K562 (cell line): ENCODE measurements around the gene POU1F1. TPM values are rescaled to one million over a fixed set of nuclear protein-coding genes. Genes with fewer than 3 reads are reported as not detected.
"Not testable (repeated sequence)": the region's sequence is repeated elsewhere in the genome, so short reads cannot be mapped to it uniquely, and the experiment has no call there.

ENCODE experiments used
- ATAC-seq: fragments of 200-7000 bp; cut with Tn5 transposase; 3 replicates; pipeline ENCODE4 v1.9.1; 2020; ENCODE audit warnings: moderate library complexity
- BruUV-seq: library from RNA; stranded (reverse); fragments of 400-500 nt; replicated peaks from 2 replicates; lab custom pipeline; 2021; lab: Mats Ljungman, UMichigan
- CTCF ChIA-PET: fragments of 300-600 bp; formaldehyde crosslinking; extraction: SDS; loops from one replicate; lab custom pipeline; 2021; ENCODE audit warnings: low intra/inter-chr PET ratio; lab: Yijun Ruan, JAX
- POLR2A ChIA-PET: fragments of 300-600, 350-650 bp; sonication (Branson Sonifier 250); formaldehyde crosslinking; extraction: SDS; loops from one replicate; lab custom pipeline; 2021; ENCODE audit warnings: antibody characterized with exemption, inconsistent platforms; lab: Yijun Ruan, JAX
- DNase-seq, 4 experiments: peaks; one replicate each; pipeline versions ENCODE4 v3.0.0 to v3.0.0-alpha.2; 2011 to 2018; ENCODE audit warnings: low spot score in 3 of 4, mixed read lengths in 3 of 4; ENCODE audit errors: extremely low read depth in 1 of 4
- FAIRE-seq: peaks from 2 replicates; lab custom pipeline; 2011; peaks lifted over from hg19 to GRCh38; lab: Jason Lieb, UNC
- H2AFZ ChIP-seq: 2 replicates; pipeline ENCODE4 v1.6.0; 2011; ENCODE audit warnings: low read depth, low read length, control low read depth, inconsistent platforms
- H3K27ac ChIP-seq: fragments of 200-600 bp; 3 replicates; pipeline ENCODE4 v1.8.0; 2011; ENCODE audit warnings: low read depth, mild to moderate bottlenecking, control low read depth, inconsistent platforms, low read length, moderate library complexity, mixed read lengths; ENCODE audit errors: extremely low read depth
- H3K27me3 ChIP-seq, 2 experiments: fragments of 300-600 bp in 1 of 2; 2 replicates in 1 of 2; 3 replicates in 1 of 2; pipeline versions ENCODE4 v1.6.0 to v1.8.0; 2011; ENCODE audit warnings: inconsistent platforms in 2 of 2, low read length in 2 of 2, mild to moderate bottlenecking in 1 of 2, mixed read lengths in 1 of 2, moderate library complexity in 1 of 2; ENCODE audit not compliant: control insufficient read depth in 2 of 2, insufficient read depth in 2 of 2
- H3K36me3 ChIP-seq: fragments of 300-600 bp; 3 replicates; pipeline ENCODE4 v1.8.0; 2011; ENCODE audit warnings: mild to moderate bottlenecking, low read length, inconsistent platforms; ENCODE audit not compliant: control insufficient read depth, insufficient read depth
- H3K4me1 ChIP-seq, 2 experiments: fragments of 200-600 bp in 1 of 2; replicated peaks in 1 of 2; 2 replicates in 1 of 2; 3 replicates in 1 of 2; pipeline versions ENCODE4 v1.5.1 to v1.8.0; 2011; ENCODE audit warnings: inconsistent platforms in 2 of 2, low read length in 2 of 2, mild to moderate bottlenecking in 1 of 2, mixed read lengths in 1 of 2, moderate library complexity in 1 of 2; ENCODE audit not compliant: control insufficient read depth in 2 of 2, insufficient read depth in 2 of 2
- H3K4me2 ChIP-seq: 2 replicates; pipeline ENCODE4 v1.6.1; 2011; ENCODE audit warnings: low read length, control low read depth, inconsistent platforms, mixed read lengths; ENCODE audit not compliant: insufficient read depth
- H3K4me3 ChIP-seq: fragments of 200-600 bp; sonication (generic), shearing (Covaris generic); 2 replicates; pipeline ENCODE4 v1.5.1; 2016; ENCODE audit warnings: control low read depth, inconsistent platforms
- H3K79me2 ChIP-seq: fragments of 200-600 bp; 3 replicates; pipeline ENCODE4 v1.8.0; 2011; ENCODE audit warnings: low read length, inconsistent platforms; ENCODE audit not compliant: control insufficient read depth, insufficient read depth
- H3K9ac ChIP-seq, 2 experiments: 2 replicates each; pipeline versions ENCODE4 v1.6.0 to v1.6.1; 2011; ENCODE audit warnings: low read depth in 2 of 2, low read length in 2 of 2, control low read depth in 1 of 2, inconsistent platforms in 1 of 2, mild to moderate bottlenecking in 1 of 2, mixed read lengths in 1 of 2; ENCODE audit not compliant: insufficient read depth in 1 of 2
- H3K9me1 ChIP-seq: one replicate; pipeline ENCODE4 v1.6.0; 2011; ENCODE audit warnings: inconsistent platforms, mild to moderate bottlenecking, low read length, moderate library complexity; ENCODE audit not compliant: control insufficient read depth, insufficient read depth
- H3K9me3 ChIP-seq: replicated peaks from 2 replicates; pipeline ENCODE4 v1.5.1; 2011; ENCODE audit warnings: low read depth, low read length, inconsistent platforms; ENCODE audit not compliant: control insufficient read depth, insufficient read depth
- H4K20me1 ChIP-seq: replicated peaks from 2 replicates; pipeline ENCODE4 v1.6.1; 2011; ENCODE audit warnings: low read length, inconsistent platforms, mixed read lengths; ENCODE audit not compliant: control insufficient read depth, insufficient read depth
- ARHGAP35 ChIP-seq: fragments of 450-650 bp; IDR thresholded peaks from 2 replicates; pipeline ENCODE4 v1.6.1; 2018; ENCODE audit not compliant: partially characterized antibody
- DLX4 ChIP-seq: fragments of 250-450 bp; sonication (Bioruptor Pico); IDR thresholded peaks from 2 replicates; pipeline ENCODE4 v1.6.1; 2021; ENCODE audit warnings: mild to moderate bottlenecking
- FOS ChIP-seq: IDR thresholded peaks from 3 replicates; pipeline ENCODE4 v1.6.1; 2011; ENCODE audit not compliant: insufficient read length; ENCODE audit errors: extremely low read depth
- RAD21 ChIP-seq, 2 experiments: fragments of 250-450 bp in 1 of 2; fragments of 450-650 bp in 1 of 2; sonication (Bioruptor Pico) in 1 of 2; formaldehyde crosslinking in 1 of 2; IDR thresholded peaks in 1 of 2; conservative IDR thresholded peaks in 1 of 2; 2 replicates each; pipeline versions ENCODE4 v1.4.0 to v1.8.0; 2020 to 2022; ENCODE audit warnings: mild to moderate bottlenecking in 2 of 2, moderate library complexity in 1 of 2
- ZNF146 ChIP-seq: IDR thresholded peaks from one replicate; pipeline ENCODE4 v1.6.1; 2018; ENCODE audit warnings: missing compliant biosample characterization; ENCODE audit not compliant: unreplicated experiment
- WGBS: fragments of 100-300 bp; shearing (Covaris generic); methylation state at CpG from one replicate; pipeline ENCODE4 v1.1.6; 2016; ENCODE audit warnings: low coverage, mixed read lengths; ENCODE audit not compliant: insufficient coverage; ENCODE audit errors: missing lambda C conversion rate; 5-methylcytosine and 5-hydroxymethylcytosine counted together
- in situ Hi-C: fragments of 300-500 bp; cut with MboI; formaldehyde crosslinking; loops from 4 replicates; pipeline ENCODE4 v1.15.0; 2018; ENCODE audit warnings: inconsistent platforms, mixed read lengths
- intact Hi-C: fragments of 100-400 bp; cut with micrococcal nuclease; formaldehyde crosslinking; loops from 2 replicates; pipeline ENCODE4 v1.14.2; 2022
- polyA plus RNA-seq, 8 experiments: library from polyadenylated mRNA; depleted of rRNA in 4 of 8; stranded (reverse) in 5 of 8; unstranded in 3 of 8; fragments of >200 nt; fragmentation: Nextera tagmentation in 2 of 8; fragmentation: Illumina TruSeq in 1 of 8; extraction: Ambion mirVana in 2 of 8; extraction: Trizol in 1 of 8; gene quantifications; 2 replicates each; pipeline versions ENCODE4 v1.2.1 to v1.2.3, GENCODE V29; 2011 to 2014; ENCODE audit warnings: inconsistent platforms in 1 of 8, missing spikeins in 1 of 8
- total RNA-seq, 7 experiments: library from RNA; depleted of rRNA in 6 of 7; stranded (reverse); fragments of >200 nt in 6 of 7; fragmentation: Illumina TruSeq in 2 of 7; extraction: Trizol in 2 of 7; gene quantifications; 2 replicates each; pipeline versions ENCODE4 v1.2.1 to v1.2.3, GENCODE V29; 2011 to 2021; ENCODE audit warnings: low replicate concordance in 1 of 7
- TF ChIP-seq, protein P1 (sequence below): fragments of 250-450 bp; sonication (Bioruptor Pico); IDR thresholded peaks from 2 replicates; pipeline ENCODE4 v1.8.0; 2021; ENCODE audit warnings: mild to moderate bottlenecking, moderate library complexity
- TF ChIP-seq, protein P2 (sequence below), 3 experiments: IDR thresholded peaks in 2 of 3; conservative IDR thresholded peaks in 1 of 3; 2 replicates each; pipeline ENCODE4 v1.5.1; 2011 to 2012; ENCODE audit warnings: low read length in 3 of 3, mild to moderate bottlenecking in 3 of 3, control low read depth in 2 of 3, improper control_type of control experiment in 1 of 3, inconsistent platforms in 1 of 3, low read depth in 1 of 3, mixed read lengths in 1 of 3, moderate library complexity in 1 of 3; ENCODE audit not compliant: insufficient read depth in 2 of 3

POU1F1 gene
- total and polyA plus RNA-seq, 9 of the 15 experiments (the other 6 are each of a cell fraction or from before 2014, with no cell fraction given): not detected

GRCh38 chr3:87305031-87305430 is 28.6 kb upstream of the POU1F1 start:
- H3K9me1 ChIP-seq, intact Hi-C loops, H3K79me2 ChIP-seq, DNase-seq, H2AFZ ChIP-seq, FAIRE-seq, H4K20me1 ChIP-seq, H3K4me1 ChIP-seq, H3K4me2 ChIP-seq, H3K36me3 ChIP-seq, H3K9ac ChIP-seq, H3K4me3 ChIP-seq, H3K27me3 ChIP-seq, CTCF ChIA-PET, POLR2A ChIA-PET, H3K9me3 ChIP-seq, ATAC-seq, H3K27ac ChIP-seq, BruUV-seq: not testable (repeated sequence)
- TF ChIP-seq ZNF146 (CRISPR knock-in tag): peak; percentile 54
- 0% methylated on average over 1 of the region's 1 CpG for WGBS
- in situ Hi-C loops: loop anchor here (25.0 kb wide), 1 partner anchor 707 kb away; no protein-coding TSS in a partner anchor

- FAIRE-seq (no peak), ATAC-seq (peak; percentile 77), DNase-seq (peak; percentile 16 to 29 (median 20))
- H2AFZ ChIP-seq: no peak overlapping the region
- intact Hi-C loops: loop anchor here (1.0 to 10.0 kb wide), 4 partner anchors 57 to 882 kb away; no protein-coding TSS in a partner anchor
- no peak overlapping the region for H3K4me3 ChIP-seq
- no peaks in the 10 kb centered on the region for H3K4me1 ChIP-seq
- no TSS peak for BruUV-seq
- no peaks in the 10 kb centered on the region for H3K36me3 ChIP-seq
- no peaks in the 10 kb centered on the region for H3K79me2 ChIP-seq
- CTCF ChIA-PET: interaction anchor here (0.6 to 1.7 kb wide), 4 partner anchors 205 to 869 kb away, joined by 4 to 13 read pairs (median 6); no protein-coding TSS in a partner anchor
- H3K27me3 ChIP-seq: no peaks in the 10 kb centered on the region
- no peak overlapping the region for H3K27ac ChIP-seq
- no peaks in the 10 kb centered on the region for H3K9me3 ChIP-seq
- in situ Hi-C loops: no loop called here
- POLR2A ChIA-PET: no interaction called here
- H3K4me2 ChIP-seq: no peak overlapping the region
- H3K9me1 ChIP-seq: no peaks in the 10 kb centered on the region
- WGBS: 0% methylated on average over 3 of the region's 3 CpGs
- no peak overlapping the region for H3K9ac ChIP-seq
- H4K20me1 ChIP-seq: no peaks in the 10 kb centered on the region
- TF ChIP-seq RAD21 (CRISPR knock-in tag; conservative IDR thresholded peaks at IDR 0.05 in 1 of 2, IDR thresholded peaks at IDR 0.05 in 1 of 2): peak; percentile 68 to 70
- no peak for TF ChIP-seq DLX4 (CRISPR knock-in tag)
- TF ChIP-seq ARHGAP35: no peak
- TF ChIP-seq FOS: no peak
- TF ChIP-seq, protein P1, sequence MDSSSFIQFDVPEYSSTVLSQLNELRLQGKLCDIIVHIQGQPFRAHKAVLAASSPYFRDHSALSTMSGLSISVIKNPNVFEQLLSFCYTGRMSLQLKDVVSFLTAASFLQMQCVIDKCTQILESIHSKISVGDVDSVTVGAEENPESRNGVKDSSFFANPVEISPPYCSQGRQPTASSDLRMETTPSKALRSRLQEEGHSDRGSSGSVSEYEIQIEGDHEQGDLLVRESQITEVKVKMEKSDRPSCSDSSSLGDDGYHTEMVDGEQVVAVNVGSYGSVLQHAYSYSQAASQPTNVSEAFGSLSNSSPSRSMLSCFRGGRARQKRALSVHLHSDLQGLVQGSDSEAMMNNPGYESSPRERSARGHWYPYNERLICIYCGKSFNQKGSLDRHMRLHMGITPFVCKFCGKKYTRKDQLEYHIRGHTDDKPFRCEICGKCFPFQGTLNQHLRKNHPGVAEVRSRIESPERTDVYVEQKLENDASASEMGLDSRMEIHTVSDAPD (CRISPR knock-in tag): no peak
- TF ChIP-seq, protein P2, sequence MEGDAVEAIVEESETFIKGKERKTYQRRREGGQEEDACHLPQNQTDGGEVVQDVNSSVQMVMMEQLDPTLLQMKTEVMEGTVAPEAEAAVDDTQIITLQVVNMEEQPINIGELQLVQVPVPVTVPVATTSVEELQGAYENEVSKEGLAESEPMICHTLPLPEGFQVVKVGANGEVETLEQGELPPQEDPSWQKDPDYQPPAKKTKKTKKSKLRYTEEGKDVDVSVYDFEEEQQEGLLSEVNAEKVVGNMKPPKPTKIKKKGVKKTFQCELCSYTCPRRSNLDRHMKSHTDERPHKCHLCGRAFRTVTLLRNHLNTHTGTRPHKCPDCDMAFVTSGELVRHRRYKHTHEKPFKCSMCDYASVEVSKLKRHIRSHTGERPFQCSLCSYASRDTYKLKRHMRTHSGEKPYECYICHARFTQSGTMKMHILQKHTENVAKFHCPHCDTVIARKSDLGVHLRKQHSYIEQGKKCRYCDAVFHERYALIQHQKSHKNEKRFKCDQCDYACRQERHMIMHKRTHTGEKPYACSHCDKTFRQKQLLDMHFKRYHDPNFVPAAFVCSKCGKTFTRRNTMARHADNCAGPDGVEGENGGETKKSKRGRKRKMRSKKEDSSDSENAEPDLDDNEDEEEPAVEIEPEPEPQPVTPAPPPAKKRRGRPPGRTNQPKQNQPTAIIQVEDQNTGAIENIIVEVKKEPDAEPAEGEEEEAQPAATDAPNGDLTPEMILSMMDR (IDR thresholded peaks at IDR 0.05 in 2 of 3, conservative IDR thresholded peaks at IDR 0.05 in 1 of 3; ENCODE audit: insufficient read depth in 2 of 3, low read depth in 1 of 3, low read length in 3 of 3): peak; percentile 33 to 64 (median 34); a peak in 4 of 6 replicates
These were observed 21.8 kb upstream of the POU1F1 start for GRCh38 chr3:87298111-87298718.
